ENCODE measurements around the gene ETFRF1.

Gene ETFRF1

DNA sequence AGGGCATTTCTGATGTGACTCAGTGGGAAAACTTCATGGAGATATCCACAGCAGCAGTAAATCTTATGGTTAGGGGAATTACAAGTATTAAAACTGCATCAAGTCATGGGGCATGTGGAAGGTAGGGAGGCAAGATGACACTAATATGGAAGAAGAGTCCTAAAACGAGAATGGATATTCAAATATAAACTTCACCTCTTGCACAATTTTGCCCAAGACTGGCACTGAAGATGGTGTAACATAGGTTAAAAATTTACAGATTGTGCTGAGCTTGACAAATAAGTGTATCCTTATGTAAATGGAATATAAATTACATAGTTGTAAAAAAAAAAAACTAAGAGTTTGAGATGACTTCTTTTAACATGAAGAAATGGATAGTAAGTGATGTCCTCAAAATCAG lies 12.8 kb downstream of the ETFRF1 start:
- Histone ChIP-seq H3K27ac (no peak overlapping the region), H3K4me3 (no peak overlapping the region)

DNA sequence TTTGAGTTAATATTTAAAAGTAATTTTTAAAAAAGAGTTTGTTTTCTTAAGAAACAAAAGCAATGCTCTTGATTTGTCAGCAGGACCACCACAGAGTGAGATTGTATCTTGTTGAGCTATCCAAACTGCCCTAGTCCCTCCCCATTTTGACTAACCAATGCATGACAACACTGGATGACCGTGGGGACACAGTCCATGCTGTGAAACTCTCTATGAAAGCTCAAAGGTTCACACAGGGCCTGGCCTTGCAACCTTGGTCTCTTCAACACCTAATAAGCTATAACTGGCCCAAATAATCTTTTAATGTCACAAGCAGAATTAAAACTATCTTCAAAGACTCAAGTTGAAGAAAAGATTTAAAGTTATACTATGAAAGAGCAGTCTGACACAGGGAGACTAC lies 13.5 kb downstream of the ETFRF1 start:
- H3K27ac ChIP-seq = no peak overlapping the region

DNA sequence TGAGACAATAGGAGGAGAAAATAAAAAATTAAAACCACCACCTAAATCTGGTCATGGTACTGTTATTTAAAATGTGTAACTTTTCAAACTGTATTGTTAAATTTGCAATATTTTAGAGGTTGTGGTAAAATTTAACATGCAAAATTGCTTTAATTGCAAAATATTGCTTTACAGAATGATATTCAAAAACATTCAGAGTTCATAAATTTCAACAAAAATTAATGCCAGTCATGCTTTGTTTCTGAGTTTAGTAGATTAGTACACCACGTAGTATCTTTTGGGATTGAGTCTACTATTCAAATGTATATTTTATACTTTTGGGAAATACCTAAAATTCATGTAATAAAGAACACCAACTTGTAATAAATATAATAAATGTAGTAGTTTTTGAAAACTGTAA lies 18.3 kb downstream of the ETFRF1 start:
- no peak overlapping the region for H3K4me3 ChIP-seq
- no peak overlapping the region for H3K27ac ChIP-seq

More for the DNA sequence above, 13.5 kb downstream of the ETFRF1 start:
- no peak overlapping the region for H3K4me3 ChIP-seq

DNA sequence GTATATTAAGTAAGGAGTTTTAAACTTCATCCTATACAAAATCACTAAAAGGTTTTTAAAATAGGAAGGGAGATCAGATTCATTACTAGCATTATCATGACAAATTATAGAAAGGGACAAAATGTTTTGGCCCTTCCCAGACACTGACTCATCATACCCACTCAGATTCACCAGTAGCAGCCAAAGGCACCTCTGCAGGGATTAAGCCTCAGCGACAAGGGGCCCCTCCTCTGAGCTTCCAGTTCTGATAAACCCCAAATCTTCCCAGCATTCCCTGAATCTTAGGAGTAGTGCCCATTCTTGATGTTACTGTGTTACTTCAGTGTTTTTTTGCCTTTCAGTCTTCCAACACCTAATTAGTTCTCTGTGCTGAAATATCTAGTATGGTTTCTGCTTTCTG lies 41.2 kb downstream of the ETFRF1 start:
- no peak overlapping the region for H3K27ac ChIP-seq
- H3K4me3 ChIP-seq = no peak overlapping the region

DNA sequence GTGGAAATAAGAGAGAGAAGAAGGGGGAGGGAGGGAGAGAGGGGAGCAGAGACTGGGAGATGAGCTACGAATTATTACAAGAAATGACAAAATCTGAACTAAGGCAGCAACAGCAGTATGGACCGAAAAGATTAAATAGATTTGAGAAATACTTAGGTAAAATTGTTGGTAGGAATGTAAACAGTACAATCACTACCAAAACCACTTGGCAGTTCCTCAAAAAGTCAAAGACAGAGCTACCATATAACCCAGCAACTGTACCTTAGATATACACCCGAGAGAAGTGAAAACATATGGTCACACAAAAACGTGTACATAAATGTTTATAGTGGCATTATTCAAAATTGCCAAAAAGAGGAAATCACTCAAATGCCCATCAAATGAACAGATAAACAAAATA lies 41.6 kb downstream of the ETFRF1 start:
- Histone ChIP-seq H3K27ac (no peak overlapping the region), H3K4me3 (no peak overlapping the region)

DNA sequence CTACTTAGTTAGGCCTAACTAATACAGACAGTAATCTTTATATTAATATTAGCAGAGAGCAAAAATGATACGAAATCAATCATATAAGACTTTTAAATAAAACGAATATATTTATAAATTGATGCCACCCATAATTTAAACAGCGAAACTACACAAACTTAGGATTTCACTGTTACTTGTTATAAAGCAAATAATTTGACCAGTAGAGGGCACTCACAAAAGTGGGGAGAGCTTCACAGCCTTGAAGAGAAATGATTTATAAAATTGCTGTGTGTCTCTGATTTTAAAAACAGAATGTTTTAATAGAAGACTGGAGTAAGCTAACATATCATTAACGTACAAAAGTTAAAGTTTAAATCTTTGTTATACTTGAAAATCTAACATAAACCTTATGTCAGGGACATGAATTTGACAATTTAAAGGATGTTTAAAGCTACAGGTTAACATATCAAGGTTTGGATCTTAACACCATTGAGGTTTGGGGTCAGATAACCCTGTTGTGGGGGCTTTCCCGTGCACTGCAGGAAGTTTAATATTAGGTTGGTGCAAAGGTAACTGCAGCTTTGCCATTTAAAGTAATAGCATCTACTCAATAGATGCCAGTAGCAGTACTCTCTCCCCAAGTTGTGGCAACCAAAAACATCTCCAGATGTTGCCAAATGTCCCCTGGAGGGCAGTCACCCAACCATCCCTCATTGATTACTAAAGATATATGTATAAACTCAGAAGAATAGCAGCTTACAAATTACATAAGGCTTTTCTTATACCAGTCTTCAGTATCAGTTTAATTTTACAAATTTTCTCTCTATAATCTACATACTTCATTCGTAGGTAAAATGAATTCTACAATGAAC lies 46.4 kb downstream of the ETFRF1 start:
- Histone ChIP-seq H3K4me3 (no peak overlapping the region), H3K27ac (no peak overlapping the region)

DNA sequence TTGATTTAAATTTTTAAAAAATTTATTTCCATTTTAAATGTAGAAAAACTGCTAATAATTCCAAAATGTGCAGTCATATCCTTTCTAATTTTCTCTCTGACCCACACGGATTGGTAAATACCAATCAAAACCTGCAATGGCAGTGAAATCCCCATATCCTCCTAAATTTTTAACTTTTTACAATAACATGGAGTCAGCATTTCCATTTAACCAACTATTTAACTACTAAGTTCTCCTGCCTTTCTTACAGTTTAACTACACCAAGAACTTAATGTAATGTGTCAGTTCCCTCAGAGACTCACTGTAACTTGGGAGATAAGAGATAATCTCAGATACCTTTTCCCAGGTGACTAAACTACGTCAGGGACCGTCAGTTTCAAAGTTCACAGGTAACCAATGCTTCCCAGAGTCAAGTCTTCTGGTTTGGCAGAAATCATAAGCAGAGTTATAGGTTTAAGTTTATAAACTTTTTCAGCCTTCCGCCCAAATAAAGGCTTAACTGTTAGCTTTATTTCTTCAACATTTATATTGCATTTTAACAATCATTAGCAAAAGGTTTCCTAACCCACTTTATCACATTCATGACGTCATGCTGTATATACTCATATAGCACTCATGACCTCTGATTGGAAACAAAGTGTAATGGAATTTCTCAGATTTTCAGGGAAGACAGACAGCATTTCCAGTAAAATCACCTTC lies 48.1 kb downstream of the ETFRF1 start:
- Histone ChIP-seq H3K4me3 (no peak overlapping the region), H3K27ac (no peak overlapping the region)

DNA sequence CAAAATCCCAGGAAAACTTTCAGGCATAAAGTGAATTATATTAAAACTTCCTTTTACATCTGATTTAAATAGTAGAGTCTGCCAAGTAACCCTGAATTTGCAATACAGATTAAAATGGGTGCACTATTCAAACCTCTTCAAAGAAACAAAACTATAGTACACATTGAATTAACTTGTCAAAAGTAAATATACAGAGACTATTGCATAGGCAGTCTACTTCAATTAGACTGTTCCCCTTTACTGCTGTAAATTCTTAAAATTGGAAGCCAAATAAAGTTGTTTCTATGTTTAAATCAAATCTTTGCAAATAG lies 48.6 kb downstream of the ETFRF1 start:
- no peak overlapping the region for H3K4me3 ChIP-seq
- H3K27ac ChIP-seq = no peak overlapping the region

DNA sequence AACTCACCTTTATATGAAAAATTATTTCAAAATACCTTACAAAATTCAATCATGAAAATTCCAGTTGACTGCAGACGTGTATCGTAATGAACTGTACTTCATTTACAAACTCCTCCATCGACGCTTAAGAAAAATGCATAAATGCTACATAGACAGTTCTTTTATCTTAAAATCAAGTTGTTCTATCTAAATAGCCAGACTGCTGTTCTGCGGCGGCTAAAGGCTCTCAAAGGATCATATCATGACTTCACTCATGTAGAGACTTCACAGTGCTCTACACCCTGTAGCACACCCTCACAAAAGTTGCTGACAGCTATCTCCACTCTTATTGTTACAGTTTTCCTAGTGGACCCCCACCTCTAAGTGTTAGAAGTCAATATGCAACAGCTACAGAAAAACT lies 50.5 kb downstream of the ETFRF1 start:
- Histone ChIP-seq H3K4me3 (no peak overlapping the region), H3K27ac (no peak overlapping the region)

DNA sequence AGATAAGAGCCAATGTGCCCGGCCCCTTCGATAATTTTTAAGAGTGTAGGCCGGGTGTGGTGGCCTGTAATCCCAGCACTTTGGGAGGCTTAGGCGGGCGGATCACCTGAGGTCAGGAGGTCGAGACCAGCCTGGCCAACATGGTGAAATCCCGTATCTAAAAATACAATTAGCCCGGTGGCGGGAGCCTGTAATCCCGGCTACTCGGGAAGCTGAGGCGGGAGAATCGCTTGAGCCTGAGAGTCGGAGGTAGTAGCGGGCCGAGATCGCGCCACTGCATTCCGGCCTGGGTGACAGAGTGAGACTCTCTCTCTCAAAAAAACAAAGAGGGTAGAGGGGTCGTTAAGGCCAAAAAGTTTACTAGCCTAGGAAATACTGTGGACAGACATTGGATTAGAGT lies 53.1 kb downstream of the ETFRF1 start:
- H3K4me3 ChIP-seq = no peak overlapping the region

DNA sequence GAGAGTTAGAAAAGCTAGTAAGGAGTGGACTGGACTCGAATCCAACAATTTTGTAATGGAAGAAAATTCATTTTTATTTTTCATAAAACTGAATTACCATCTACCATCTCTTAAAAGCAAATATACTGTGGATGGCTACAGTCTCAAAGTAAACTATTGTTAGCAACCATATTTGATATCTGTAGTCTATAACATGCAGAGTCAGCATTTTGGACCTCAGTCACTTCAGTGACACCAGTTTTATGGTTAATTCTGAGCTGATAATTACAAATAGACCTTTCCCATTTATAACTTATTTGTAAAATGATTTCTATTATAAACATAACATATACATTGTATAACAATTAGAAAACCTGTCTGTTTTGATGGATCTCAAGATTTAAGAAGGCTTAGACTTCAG lies 53.7 kb downstream of the ETFRF1 start:
- no peak overlapping the region for H3K4me3 ChIP-seq

More for the DNA sequence above, 53.1 kb downstream of the ETFRF1 start:
- no peak overlapping the region for H3K27ac ChIP-seq

DNA sequence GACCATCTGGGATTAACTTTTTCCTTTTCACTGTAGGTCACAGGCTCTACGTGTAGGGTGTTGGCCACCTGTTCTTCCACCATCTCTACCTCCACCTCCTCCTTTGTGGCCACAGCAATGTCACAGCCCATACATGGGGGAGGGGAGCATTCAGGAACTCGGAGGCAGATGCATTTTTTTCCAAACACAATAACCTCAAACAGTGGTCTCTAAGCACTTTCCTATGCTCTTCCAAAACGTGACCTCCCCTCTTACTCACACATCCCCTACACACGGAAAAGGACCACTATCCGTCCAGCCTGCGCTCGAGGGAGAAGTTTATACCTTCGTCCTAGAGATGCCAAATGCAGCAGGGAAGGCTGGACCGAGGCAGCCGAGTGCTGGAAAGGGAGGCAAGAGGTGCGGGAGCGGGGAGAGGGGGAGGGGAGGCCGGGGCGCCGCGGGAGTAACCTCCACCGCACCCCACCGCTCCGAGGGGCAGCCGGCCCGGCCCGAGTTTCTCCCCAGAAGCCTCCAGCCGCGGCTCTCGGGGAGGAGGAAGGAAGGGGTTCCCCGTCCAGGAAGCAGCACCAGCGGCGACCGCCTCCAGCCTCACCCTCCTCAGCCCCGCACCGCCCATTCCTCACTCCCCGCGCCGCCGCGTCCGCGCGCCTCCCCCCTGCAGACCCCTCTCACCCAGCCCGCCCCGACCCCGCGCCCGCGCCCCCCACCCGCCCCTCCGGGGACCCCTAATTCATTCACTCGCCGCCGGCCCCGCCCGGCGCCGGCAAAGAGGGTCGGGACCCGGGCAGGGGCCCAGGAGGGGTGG lies 55.1 kb downstream of the ETFRF1 start:
- Histone ChIP-seq H3K4me3 (peak overlapping the region; percentile 84 to 100 (median 97)), H3K27ac (peak overlapping the region; percentile 65 to 99 (median 95))

More for the DNA sequence above, 53.7 kb downstream of the ETFRF1 start:
- no peak overlapping the region for H3K27ac ChIP-seq

DNA sequence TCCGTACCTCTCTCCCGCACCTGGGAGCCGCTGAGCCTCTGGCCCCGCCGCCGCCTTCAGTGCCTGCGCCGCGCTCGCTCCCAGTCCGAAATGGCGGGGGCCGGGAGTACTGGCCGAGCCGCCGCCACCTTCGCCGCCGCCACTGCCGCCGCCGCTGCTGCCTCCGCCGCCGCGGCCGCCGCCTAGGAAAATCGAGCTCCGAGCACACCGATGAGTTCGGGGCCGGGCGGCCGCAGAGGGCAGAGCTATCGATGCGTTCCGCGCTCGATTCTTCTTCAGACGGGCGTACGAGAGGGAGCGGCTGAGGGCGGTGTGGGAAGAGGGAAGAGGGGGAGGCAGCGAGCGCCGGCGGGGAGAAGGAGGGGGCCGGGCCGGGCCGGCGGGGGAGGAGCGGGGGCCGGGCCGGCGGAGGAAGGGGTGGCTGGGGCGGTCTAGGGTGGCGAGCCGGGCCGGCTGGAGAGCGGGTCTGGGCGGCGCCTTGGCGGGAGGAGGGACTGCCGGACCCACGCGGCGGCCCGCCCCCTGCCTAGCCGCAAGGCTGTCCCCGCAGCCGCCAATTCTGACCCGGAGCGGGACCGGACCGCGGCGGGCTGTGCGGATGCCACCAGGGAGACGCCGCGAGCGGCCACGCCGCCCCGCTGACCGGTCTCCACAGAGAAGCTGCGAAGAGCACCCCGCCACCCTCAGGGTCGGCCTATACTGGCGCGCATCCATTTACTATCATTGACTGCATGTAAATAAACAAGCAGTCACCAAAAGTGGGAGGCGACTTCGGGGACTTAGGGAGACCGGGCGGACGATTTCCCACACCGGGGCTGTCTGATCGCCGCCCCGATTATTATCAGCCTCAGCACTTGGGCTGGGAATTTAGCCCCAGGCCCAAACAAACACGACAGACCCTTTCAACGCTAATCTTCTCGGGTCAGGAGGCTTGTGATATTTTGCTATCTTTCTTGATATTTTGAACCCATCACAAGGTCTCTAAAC lies 56.0 kb downstream of the ETFRF1 start, which contains the start of gene KRAS:
Gene KRAS (minus strand): TSS at position 186 of the 987 bp plus-strand sequence.
- peak within 1 kb of the TSS; percentile 65 to 99 (median 95) for H3K27ac ChIP-seq

DNA sequence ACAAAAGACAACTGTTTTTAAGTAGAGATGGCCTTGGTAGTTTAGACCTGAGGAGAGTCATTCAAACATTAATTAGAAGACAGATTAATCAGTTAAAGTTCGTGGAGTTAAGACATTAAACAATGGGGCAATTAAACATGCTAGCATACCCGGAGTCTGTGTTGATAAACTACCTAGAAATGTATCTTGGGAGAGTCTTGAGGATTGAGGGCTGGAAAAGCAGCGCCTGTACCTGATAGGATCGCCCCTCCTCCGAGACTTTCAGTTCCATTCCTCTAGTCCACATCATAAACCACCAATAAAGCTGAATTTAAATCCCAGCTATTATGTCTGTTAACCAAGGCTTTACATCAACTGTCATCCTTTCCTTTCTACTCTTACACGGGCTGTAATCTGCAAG lies 56.7 kb downstream of the ETFRF1 start:
- Histone ChIP-seq H3K4me3 (peak overlapping the region in 5 of 7 experiments; percentile 84 to 100 (median 100)), H3K27ac (peak overlapping the region in 15 of 21 experiments; percentile 90 to 99 (median 96))

More for the DNA sequence above, 56.0 kb downstream of the ETFRF1 start, which contains the start of gene KRAS:
- peak within 1 kb of the TSS; percentile 84 to 100 (median 97) for H3K4me3 ChIP-seq

DNA sequence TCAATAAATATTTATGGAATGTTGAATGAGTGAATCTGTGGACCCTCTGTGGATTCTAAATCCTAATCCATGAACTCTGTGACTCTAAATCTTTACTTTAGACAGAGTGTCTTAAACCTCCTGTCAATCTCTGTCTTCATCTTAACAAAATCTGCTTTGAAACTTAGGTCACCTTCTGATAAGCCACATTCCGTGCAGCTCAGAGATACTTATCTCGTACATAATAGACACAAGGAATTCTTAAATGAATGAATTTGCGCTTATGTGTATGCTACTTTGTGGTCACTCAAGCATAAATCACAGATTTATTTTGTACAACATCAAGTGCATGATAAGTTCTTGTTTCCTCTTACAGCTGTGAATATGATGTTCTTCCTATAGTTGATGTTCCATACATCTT lies 57.9 kb downstream of the ETFRF1 start:
- Histone ChIP-seq H3K27ac (no peak overlapping the region), H3K4me3 (no peak overlapping the region)

DNA sequence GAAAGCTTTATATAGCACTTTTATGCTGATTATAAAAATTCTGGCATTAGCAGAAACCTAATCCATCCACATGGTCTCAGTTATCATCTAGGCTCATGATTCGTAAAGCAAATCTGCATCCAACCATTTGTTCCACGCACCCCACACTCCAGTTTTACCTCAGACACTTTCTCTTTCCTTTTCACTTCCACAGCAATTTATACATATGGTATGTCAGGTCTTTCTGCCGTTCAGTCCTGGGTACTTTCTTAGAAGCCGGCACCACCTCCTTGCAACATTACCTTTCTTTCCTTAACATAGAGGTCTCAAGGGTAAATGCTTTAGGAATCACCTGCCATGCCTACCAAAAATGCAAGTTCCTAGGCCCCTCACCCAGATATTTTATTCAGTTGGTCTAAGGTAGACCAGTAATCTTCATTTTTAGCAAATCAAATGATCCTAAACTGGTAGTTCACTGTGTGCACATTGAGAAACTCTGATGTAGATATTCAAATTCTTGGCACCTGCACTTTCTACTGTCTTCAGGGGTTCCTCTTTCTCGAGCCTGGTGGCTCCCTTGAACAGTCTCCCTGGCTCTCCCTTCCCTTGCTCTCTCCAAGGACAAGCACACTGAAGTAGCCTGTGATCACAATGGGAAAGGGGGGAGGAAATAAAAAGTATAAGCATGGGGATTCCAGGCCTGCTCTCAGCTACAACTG lies 58.5 kb downstream of the ETFRF1 start:
- H3K27ac ChIP-seq = no peak overlapping the region
- no peak overlapping the region for H3K4me3 ChIP-seq

DNA sequence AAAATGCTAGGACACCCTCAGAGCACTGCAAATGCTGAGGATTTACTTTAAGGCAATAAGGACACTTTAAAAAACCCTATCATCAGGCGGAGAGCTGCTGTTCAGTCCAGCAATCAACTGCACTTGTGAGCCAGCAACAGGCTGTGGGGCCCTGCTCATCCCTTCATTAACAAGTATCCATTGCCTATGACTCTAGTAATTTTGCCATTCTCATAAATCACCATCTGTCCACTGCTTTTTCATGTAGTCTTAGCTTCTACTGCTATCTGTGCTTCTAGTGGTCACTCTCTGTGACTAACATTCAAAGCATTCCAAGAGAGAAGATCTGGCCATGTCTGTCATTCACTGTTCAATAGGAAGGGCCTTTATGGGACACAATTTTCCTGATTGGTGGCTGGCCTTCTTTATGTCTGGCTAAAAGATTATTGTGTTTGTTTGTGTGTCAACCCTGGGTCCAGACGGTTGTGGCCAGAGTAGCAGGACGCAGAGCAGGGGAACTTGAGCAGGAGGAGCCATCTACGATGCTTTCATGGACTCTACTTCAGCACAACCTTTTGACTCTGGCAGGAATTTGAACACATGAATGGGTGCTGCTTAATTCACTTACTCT lies 59.3 kb downstream of the ETFRF1 start:
- no peak overlapping the region for H3K4me3 ChIP-seq
- no peak overlapping the region for H3K27ac ChIP-seq
